Kidney (tissue), 14 donors: ENCODE results near the gene ABT1. TPM values are rescaled to one million over a fixed set of nuclear protein-coding genes. Genes with fewer than 3 reads are reported as not detected.

Experiments used
- DNase-seq, 5 donors: peaks; one replicate each; pipeline ENCODE4 v3.0.0-alpha.2; 2013 to 2020
- FAIRE-seq: peaks from 2 replicates; lab custom pipeline; 2012; peaks lifted over from hg19 to GRCh38; lab: Jason Lieb, UNC
- H3K27ac ChIP-seq, 2 donors: one replicate each; pipeline ENCODE4 v1.7.0; 2013; ENCODE audit warnings: low read depth in 2 of 2, low read length in 2 of 2, inconsistent platforms in 1 of 2
- H3K27me3 ChIP-seq: one replicate; pipeline ENCODE4 v1.7.1; 2013; ENCODE audit warnings: low read length, inconsistent platforms; ENCODE audit not compliant: control insufficient read depth, insufficient read depth
- H3K36me3 ChIP-seq, 3 donors: one replicate each; pipeline versions ENCODE4 v1.7.0 to v1.7.1; 2013; ENCODE audit warnings: low read length in 3 of 3, control low read depth in 1 of 3, inconsistent platforms in 1 of 3; ENCODE audit not compliant: insufficient read depth in 3 of 3, control insufficient read depth in 2 of 3
- H3K4me1 ChIP-seq, 3 donors: one replicate each; pipeline versions ENCODE4 v1.7.0 to v1.7.1; 2013; ENCODE audit warnings: low read length in 3 of 3, inconsistent platforms in 1 of 3, low read depth in 1 of 3; ENCODE audit not compliant: control insufficient read depth in 2 of 3, insufficient read depth in 2 of 3
- H3K4me3 ChIP-seq, 3 donors: one replicate each; pipeline versions ENCODE4 v1.7.0 to v1.8.1; 2013; ENCODE audit warnings: low read length in 3 of 3, control low read depth in 1 of 3, inconsistent platforms in 1 of 3
- H3K9ac ChIP-seq, 3 donors: one replicate each; pipeline versions ENCODE4 v1.7.0 to v1.7.1; 2013; ENCODE audit warnings: low read length in 3 of 3, control low read depth in 1 of 3, inconsistent platforms in 1 of 3
- H3K9me3 ChIP-seq, 3 donors: one replicate each; pipeline versions ENCODE4 v1.7.0 to v1.7.1; 2013; ENCODE audit warnings: low read length in 3 of 3, control low read depth in 1 of 3, inconsistent platforms in 1 of 3; ENCODE audit not compliant: control insufficient read depth in 2 of 3, insufficient read depth in 1 of 3
- CTCF ChIP-seq: IDR thresholded peaks from 3 replicates; pipeline ENCODE4 v1.5.1; 2012; ENCODE audit warnings: mild to moderate bottlenecking, moderate library complexity, borderline replicate concordance; ENCODE audit not compliant: insufficient read depth; ENCODE audit errors: extremely low read depth
- intact Hi-C: fragments of 100-400 bp; cut with DNase I; formaldehyde crosslinking; loops from one replicate; pipeline ENCODE4 v1.11.1; 2022
- polyA plus RNA-seq: library from polyadenylated mRNA; stranded (reverse); fragments of 350-450 nt; fragmentation: Illumina TruSeq; extraction: RNeasy Lipid Tissue Mini Kit (QIAGEN cat#74804); gene quantifications from one replicate; pipeline ENCODE4 v1.2.3, GENCODE V29; 2014; ENCODE audit warnings: low read depth, low replicate concordance; ENCODE audit not compliant: insufficient read depth
- total RNA-seq: library from RNA; stranded (reverse); fragmentation: NEBNext Ultra II Directional; extraction: Animal tissue kit (Norgen Biotek cat#: 25700); gene quantifications from one replicate; pipeline ENCODE4 v1.2.1, GENCODE V29; 2021
- donor health status: control.
- donor health status: control.
- donor health status: control.
- donor health status: control.
- donor health status: control.
- donor health status: DM: yes; HTN: yes; CAD: no.
- donor health status: Normal renal cell carcinoma (clear cell type).

ABT1 gene
- total and polyA plus RNA-seq, 2 donors from 2014 or later: 11.3 to 14.0 TPM

DNA sequence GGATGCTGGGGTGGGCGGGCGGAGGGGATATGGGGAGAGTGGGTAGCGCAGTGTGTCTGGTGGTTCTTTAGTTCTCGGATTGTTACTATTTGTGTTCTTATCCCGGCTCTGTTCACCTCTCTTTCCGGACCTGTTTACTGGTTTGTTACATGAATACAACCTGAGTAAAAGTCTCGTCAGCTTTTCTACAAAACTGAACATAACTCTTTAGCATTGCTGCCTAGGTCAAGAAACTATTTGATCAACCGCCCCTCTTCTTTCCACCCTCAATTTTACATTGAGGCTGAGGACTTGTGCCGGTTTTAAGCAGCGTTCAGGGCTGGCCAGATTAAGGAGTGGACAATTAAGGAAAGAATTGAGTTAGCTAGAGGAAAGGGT is 625 bp downstream of the ABT1 start:
- FAIRE-seq: no peak
- TF ChIP-seq CTCF: no peak
- peaks cover 3 to 7% (median 6%) of the 10 kb centered on the region in 3 donors for H3K36me3 ChIP-seq
- intact Hi-C loops: no loop called here
- H3K9me3 ChIP-seq: no peaks in the 10 kb centered on the region
- peaks cover 26% of the 10 kb centered on the region for H3K27me3 ChIP-seq
- peak overlapping the region in 2 of 3 donors; percentile 93 to 97 for H3K9ac ChIP-seq
- DNase-seq: no peak
- no peak overlapping the region for H3K27ac ChIP-seq
- peaks cover 0 to 7% (median 7%) of the 10 kb centered on the region in 3 donors for H3K4me1 ChIP-seq
- peak overlapping the region; percentile 81 to 99 (median 89) for H3K4me3 ChIP-seq

DNA sequence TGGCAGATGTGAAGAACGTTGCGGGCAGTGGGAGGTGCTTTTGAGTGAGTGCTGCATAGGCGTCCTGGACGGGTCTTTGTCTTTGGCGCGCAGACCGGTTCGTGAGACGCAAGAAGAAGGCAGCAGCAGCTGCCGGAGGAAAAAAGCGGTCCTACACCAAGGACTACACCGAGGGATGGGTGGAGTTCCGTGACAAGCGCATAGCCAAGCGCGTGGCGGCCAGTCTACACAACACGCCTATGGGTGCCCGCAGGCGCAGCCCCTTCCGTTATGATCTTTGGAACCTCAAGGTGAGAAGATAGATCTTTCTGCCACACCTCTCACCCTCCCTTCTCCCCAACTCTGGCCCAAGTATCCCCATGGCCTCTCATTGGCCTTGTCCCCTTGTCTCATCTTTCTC is 1.1 kb downstream of the ABT1 start:
- Histone ChIP-seq H3K4me1 (peaks cover 0 to 7% (median 7%) of the 10 kb centered on the region in 3 donors), H3K9me3 (no peaks in the 10 kb centered on the region), H3K27me3 (peaks cover 21% of the 10 kb centered on the region), H3K4me3 (peak overlapping the region; percentile 81 to 99 (median 89)), H3K27ac (no peak overlapping the region), H3K9ac (peak overlapping the region in 2 of 3 donors; percentile 93 to 97), H3K36me3 (peaks cover 3 to 7% (median 6%) of the 10 kb centered on the region in 3 donors)
- no peak for FAIRE-seq
- no peak for TF ChIP-seq CTCF
- DNase-seq: peak in 1 of 5 donors; percentile 78
- intact Hi-C loops: no loop called here

GRCh38 chr6:26598267-26598666 is 1.5 kb downstream of the ABT1 start:
- Histone ChIP-seq H3K27ac (no peak overlapping the region), H3K4me1 (peaks cover 0 to 7% (median 7%) of the 10 kb centered on the region in 3 donors), H3K27me3 (peaks cover 17% of the 10 kb centered on the region), H3K9ac (no peak overlapping the region), H3K36me3 (peaks cover 3 to 7% (median 6%) of the 10 kb centered on the region in 3 donors), H3K4me3 (no peak overlapping the region), H3K9me3 (no peaks in the 10 kb centered on the region)
- DNase-seq (peak in 1 of 5 donors; percentile 75), FAIRE-seq (no peak)
- intact Hi-C loops: no loop called here
- no peak for TF ChIP-seq CTCF

DNA sequence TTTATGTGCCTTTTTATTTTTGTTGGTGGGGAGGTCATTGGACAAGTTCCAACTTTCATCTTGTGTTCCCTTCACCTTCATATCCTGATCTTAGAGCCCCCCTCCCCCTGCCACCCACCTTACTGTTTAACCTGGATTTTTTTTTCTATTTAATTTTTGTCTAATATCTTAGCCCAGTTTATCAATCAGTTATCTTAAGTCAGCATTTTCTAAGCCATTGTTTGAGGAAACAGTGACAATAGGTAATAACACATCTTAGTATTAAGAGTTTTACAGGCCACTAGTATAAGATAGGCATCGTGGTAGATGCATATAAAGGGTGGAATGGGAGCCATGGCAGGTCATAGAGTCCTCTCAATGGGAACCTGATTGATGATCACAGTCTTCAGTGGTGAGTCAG is 2.4 kb downstream of the ABT1 start:
- FAIRE-seq (no peak), DNase-seq (no peak)
- Histone ChIP-seq H3K4me3 (no peak overlapping the region), H3K4me1 (peaks cover 0 to 7% (median 7%) of the 10 kb centered on the region in 3 donors), H3K9ac (no peak overlapping the region), H3K36me3 (peaks cover 3 to 7% (median 6%) of the 10 kb centered on the region in 3 donors), H3K9me3 (no peaks in the 10 kb centered on the region), H3K27ac (no peak overlapping the region), H3K27me3 (peaks cover 9% of the 10 kb centered on the region)
- intact Hi-C loops: no loop called here
- TF ChIP-seq CTCF: no peak
